SK-N-SH (cell line): ENCODE results near the gene ZC3H12C. TPM values are rescaled to one million over a fixed set of nuclear protein-coding genes. Genes with fewer than 3 reads are reported as not detected.

Experiments
- CTCF ChIA-PET: fragments of 300-600, 350-600 bp; formaldehyde crosslinking; extraction: SDS; loops from one replicate; lab custom pipeline; 2021; lab: Yijun Ruan, JAX
- POLR2A ChIA-PET: fragments of 350-600 bp; sonication (Branson Sonifier 250); formaldehyde crosslinking; extraction: SDS; loops from one replicate; lab custom pipeline; 2020; ENCODE audit warnings: antibody characterized with exemption, inconsistent platforms; lab: Yijun Ruan, JAX
- DNase-seq: peaks from one replicate; pipeline ENCODE4 v3.0.0; 2012
- H2AFZ ChIP-seq: fragments of 200-600 bp; sonication (generic); 2 replicates; pipeline ENCODE4 v1.8.1; 2016; ENCODE audit warnings: antibody characterized with exemption, mild to moderate bottlenecking, low read depth
- H3F3A ChIP-seq: fragments of 200-600 bp; sonication (generic); replicated peaks from 2 replicates; pipeline ENCODE3; 2016; ENCODE audit warnings: antibody characterized with exemption, mild to moderate bottlenecking; ENCODE audit not compliant: insufficient read depth
- H3K27ac ChIP-seq, 2 experiments: fragments of 200-500 bp in 1 of 2; fragments of 200-600 bp in 1 of 2; sonication (Bioruptor generic) in 1 of 2; sonication (generic), shearing (Covaris generic) in 1 of 2; 2 replicates each; pipeline versions ENCODE4 v1.5.1 to v1.6.1; 2014 to 2016; ENCODE audit warnings: low read depth in 2 of 2, inconsistent platforms in 1 of 2, low read length in 1 of 2, mild to moderate bottlenecking in 1 of 2, mixed read lengths in 1 of 2
- H3K27me3 ChIP-seq: fragments of 200-600 bp; sonication (generic), shearing (Covaris generic); 2 replicates; pipeline ENCODE4 v1.6.1; 2016; ENCODE audit warnings: mixed run types; ENCODE audit not compliant: insufficient read depth
- H3K36me3 ChIP-seq, 2 experiments: fragments of 200-500 bp in 1 of 2; fragments of 200-600 bp in 1 of 2; sonication (Bioruptor generic) in 1 of 2; sonication (generic) in 1 of 2; replicated peaks in 1 of 2; 2 replicates each; pipeline versions ENCODE3 to v1.5.1; 2014 to 2016; ENCODE audit warnings: low read length in 1 of 2, mild to moderate bottlenecking in 1 of 2; ENCODE audit not compliant: insufficient read depth in 2 of 2, control insufficient read depth in 1 of 2
- H3K4me1 ChIP-seq, 2 experiments: fragments of 200-500 bp in 1 of 2; fragments of 200-600 bp in 1 of 2; sonication (Bioruptor generic) in 1 of 2; sonication (generic), shearing (Covaris generic) in 1 of 2; 2 replicates each; pipeline versions ENCODE4 v1.5.1 to v1.6.1; 2014 to 2016; ENCODE audit warnings: low read depth in 1 of 2, low read length in 1 of 2, mixed run types in 1 of 2; ENCODE audit not compliant: insufficient read depth in 2 of 2, control insufficient read depth in 1 of 2
- H3K4me2 ChIP-seq: fragments of 200-600 bp; sonication (generic), shearing (Covaris generic); 2 replicates; pipeline ENCODE4 v1.6.1; 2017; ENCODE audit warnings: mixed run types
- H3K4me3 ChIP-seq, 2 experiments: fragments of 200-500 bp in 1 of 2; fragments of 200-600 bp in 1 of 2; sonication (Bioruptor generic) in 1 of 2; sonication (generic), shearing (Covaris generic) in 1 of 2; 2 replicates each; pipeline versions ENCODE4 v1.5.1 to v1.8.1; 2014 to 2016; ENCODE audit warnings: low read depth in 2 of 2, inconsistent platforms in 1 of 2, low read length in 1 of 2, mild to moderate bottlenecking in 1 of 2, mixed read lengths in 1 of 2, moderate library complexity in 1 of 2
- H3K79me2 ChIP-seq: fragments of 200-600 bp; sonication (generic); 2 replicates; pipeline ENCODE4 v1.8.1; 2017; ENCODE audit warnings: mild to moderate bottlenecking; ENCODE audit not compliant: insufficient read depth
- H3K9ac ChIP-seq: fragments of 200-600 bp; sonication (generic); 2 replicates; pipeline ENCODE4 v1.6.1; 2017; ENCODE audit warnings: mixed run types
- H3K9me2 ChIP-seq: fragments of 200-600 bp; sonication (generic); 2 replicates; pipeline ENCODE4 v1.6.1; 2017; ENCODE audit warnings: mixed run types
- H3K9me3 ChIP-seq: fragments of 200-600 bp; sonication (generic); 2 replicates; pipeline ENCODE4 v1.6.1; 2017; ENCODE audit warnings: mixed run types, mild to moderate bottlenecking, moderate library complexity
- H4K20me1 ChIP-seq: fragments of 200-600 bp; sonication (generic); 2 replicates; pipeline ENCODE4 v1.6.1; 2017; ENCODE audit warnings: mild to moderate bottlenecking, mixed run types; ENCODE audit not compliant: insufficient read depth
- CHD2 ChIP-seq: fragments of 150-350 bp; IDR thresholded peaks from 2 replicates; pipeline ENCODE4 v1.6.1; 2018; ENCODE audit warnings: low read length; ENCODE audit not compliant: partially characterized antibody
- FOSL2 ChIP-seq: IDR thresholded peaks from 2 replicates; pipeline ENCODE4 v1.4.0; 2012; ENCODE audit warnings: low read depth, mild to moderate bottlenecking, moderate library complexity, borderline replicate concordance
- FOXJ3 ChIP-seq: sonication (generic); formaldehyde crosslinking; IDR thresholded peaks from 2 replicates; pipeline ENCODE4 v1.5.1; 2020; ENCODE audit warnings: mild to moderate bottlenecking, missing genetic modification reagents
- GATA2 ChIP-seq: sonication (generic); formaldehyde crosslinking; IDR thresholded peaks from 2 replicates; pipeline ENCODE4 v1.5.0; 2020; ENCODE audit warnings: mild to moderate bottlenecking, missing genetic modification reagents
- NRF1 ChIP-seq: IDR thresholded peaks from 2 replicates; pipeline ENCODE4 v1.6.1; 2012; ENCODE audit warnings: low read depth, mild to moderate bottlenecking, low read length
- SIN3A ChIP-seq: IDR thresholded peaks from 2 replicates; pipeline ENCODE4 v1.6.1; 2012; ENCODE audit warnings: low read depth, mild to moderate bottlenecking, low read length, moderate library complexity, borderline replicate concordance
- SMC3 ChIP-seq: IDR thresholded peaks from 2 replicates; pipeline ENCODE4 v1.6.1; 2012; ENCODE audit warnings: low read depth, low read length, improper control_type of control experiment
- TCF12 ChIP-seq: IDR thresholded peaks from 2 replicates; pipeline ENCODE4 v1.4.0; 2012
- YY1 ChIP-seq: IDR thresholded peaks from 2 replicates; pipeline ENCODE4 v1.4.0; 2012; ENCODE audit warnings: low read depth, mild to moderate bottlenecking
- WGBS: methylation state at CpG from one replicate; pipeline ENCODE4 v1.1.6; 2017; ENCODE audit warnings: low lambda C conversion rate; 5-methylcytosine and 5-hydroxymethylcytosine counted together
- polyA plus RNA-seq, 3 experiments: library from polyadenylated mRNA; depleted of rRNA; stranded (reverse); fragments of >200 nt; gene quantifications; 2 replicates each; pipeline ENCODE4 v1.2.3, GENCODE V29; 2012
- TF ChIP-seq, protein P1 (sequence below): IDR thresholded peaks from 2 replicates; pipeline ENCODE4 v1.4.0; 2012; ENCODE audit warnings: low read depth, borderline replicate concordance
- TF ChIP-seq, protein P2 (sequence below): fragments of 200-600 bp; sonication (generic); IDR thresholded peaks from 2 replicates; pipeline ENCODE4 v1.6.1; 2017; ENCODE audit warnings: antibody characterized with exemption, mild to moderate bottlenecking, moderate library complexity
- TF ChIP-seq, protein P3 (sequence below): IDR thresholded peaks from 2 replicates; pipeline ENCODE4; 2012

Gene ZC3H12C
- polyA plus RNA-seq, 1 of the 3 experiments (the other 2 are of a cell fraction), result 2.8 TPM

DNA sequence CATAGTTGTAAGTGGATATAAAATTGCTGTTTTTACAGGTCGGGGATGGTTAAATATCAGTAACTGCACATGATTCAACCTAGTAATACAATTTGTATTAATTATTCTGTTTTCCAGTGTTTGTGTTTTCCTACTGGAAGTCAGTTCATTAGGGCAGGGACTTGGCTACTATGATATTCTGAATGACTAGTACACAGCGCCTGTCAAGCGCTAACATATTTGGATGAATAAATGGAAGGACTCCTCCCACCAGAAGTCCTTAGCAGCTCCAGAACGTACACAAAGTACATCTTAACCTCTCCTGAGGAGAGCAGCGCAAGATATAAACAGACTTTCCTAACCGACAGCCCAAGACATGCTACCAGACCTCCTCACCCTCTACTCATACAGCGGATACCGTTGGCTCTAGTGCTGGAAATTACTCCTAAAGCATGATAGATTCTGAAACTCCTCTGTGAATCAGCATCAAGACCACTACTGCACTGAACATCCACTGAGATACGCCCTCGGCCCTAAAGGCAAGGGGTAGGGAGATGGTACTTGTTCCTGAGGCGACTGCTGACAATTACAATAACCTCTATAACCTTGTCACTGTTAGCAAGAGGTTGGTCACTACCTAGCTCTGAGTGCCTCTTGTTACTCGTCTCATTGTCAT lies 124.2 kb downstream of the ZC3H12C start:
- Histone ChIP-seq H3K9me3 (no peaks in the 10 kb centered on the region), H3K4me1 (no peaks in the 10 kb centered on the region), H4K20me1 (no peaks in the 10 kb centered on the region), H3K27ac (no peak overlapping the region), H3K4me2 (no peak overlapping the region), H3K9ac (no peak overlapping the region), H2AFZ (no peak overlapping the region), H3K27me3 (no peaks in the 10 kb centered on the region), H3F3A (no peaks in the 10 kb centered on the region), H3K4me3 (no peak overlapping the region), H3K9me2 (no peaks in the 10 kb centered on the region), H3K79me2 (no peaks in the 10 kb centered on the region), H3K36me3 (peaks cover 0 to 14% of the 10 kb centered on the region in 2 experiments)
- DNase-seq, result no peak
- no peak for TF ChIP-seq SIN3A
- TF ChIP-seq NRF1, result no peak
- no peak for TF ChIP-seq FOSL2
- POLR2A ChIA-PET, result no interaction called here
- WGBS, result 95% methylated on average over 12 of the region's 12 CpGs
- CTCF ChIA-PET, result interaction anchor here (1.9 kb wide), 1 partner anchor 160 kb away, joined by 6 read pairs; no protein-coding TSS in a partner anchor

DNA sequence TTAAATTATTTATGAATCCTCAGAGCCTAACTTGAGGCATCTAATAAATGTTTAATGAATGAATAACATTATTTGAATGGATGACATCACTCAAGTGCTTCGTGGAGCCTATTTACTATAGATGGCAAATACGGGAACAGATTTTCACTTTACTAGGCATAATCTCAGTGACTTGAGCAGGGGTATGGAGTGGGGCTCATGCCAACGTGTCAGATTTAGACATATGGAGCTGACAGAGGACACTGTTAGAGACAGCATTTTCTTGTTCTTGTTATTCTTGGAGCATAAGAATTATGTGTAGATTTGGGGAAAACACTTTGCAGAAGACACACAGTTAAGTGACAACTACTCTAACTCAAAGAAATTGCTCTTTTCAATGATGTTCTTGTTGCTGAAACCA lies 124.7 kb downstream of the ZC3H12C start:
- Histone ChIP-seq H3K79me2 (no peaks in the 10 kb centered on the region), H3K36me3 (peaks cover 0 to 14% of the 10 kb centered on the region in 2 experiments), H3K27me3 (no peaks in the 10 kb centered on the region), H3K9ac (no peak overlapping the region), H3K4me2 (no peak overlapping the region), H3K9me3 (no peaks in the 10 kb centered on the region), H2AFZ (no peak overlapping the region), H3K4me3 (no peak overlapping the region), H3K9me2 (no peaks in the 10 kb centered on the region), H3K27ac (no peak overlapping the region), H4K20me1 (no peaks in the 10 kb centered on the region), H3K4me1 (no peaks in the 10 kb centered on the region), H3F3A (no peaks in the 10 kb centered on the region)
- ChIA-PET CTCF (no interaction called here), POLR2A (no interaction called here)
- WGBS, result 70% methylated on average over 3 of the region's 3 CpGs
- DNase-seq, result no peak
- TF ChIP-seq, protein P1, sequence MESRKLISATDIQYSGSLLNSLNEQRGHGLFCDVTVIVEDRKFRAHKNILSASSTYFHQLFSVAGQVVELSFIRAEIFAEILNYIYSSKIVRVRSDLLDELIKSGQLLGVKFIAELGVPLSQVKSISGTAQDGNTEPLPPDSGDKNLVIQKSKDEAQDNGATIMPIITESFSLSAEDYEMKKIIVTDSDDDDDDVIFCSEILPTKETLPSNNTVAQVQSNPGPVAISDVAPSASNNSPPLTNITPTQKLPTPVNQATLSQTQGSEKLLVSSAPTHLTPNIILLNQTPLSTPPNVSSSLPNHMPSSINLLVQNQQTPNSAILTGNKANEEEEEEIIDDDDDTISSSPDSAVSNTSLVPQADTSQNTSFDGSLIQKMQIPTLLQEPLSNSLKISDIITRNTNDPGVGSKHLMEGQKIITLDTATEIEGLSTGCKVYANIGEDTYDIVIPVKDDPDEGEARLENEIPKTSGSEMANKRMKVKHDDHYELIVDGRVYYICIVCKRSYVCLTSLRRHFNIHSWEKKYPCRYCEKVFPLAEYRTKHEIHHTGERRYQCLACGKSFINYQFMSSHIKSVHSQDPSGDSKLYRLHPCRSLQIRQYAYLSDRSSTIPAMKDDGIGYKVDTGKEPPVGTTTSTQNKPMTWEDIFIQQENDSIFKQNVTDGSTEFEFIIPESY, result no peak
- TF ChIP-seq CHD2, result no peak

DNA sequence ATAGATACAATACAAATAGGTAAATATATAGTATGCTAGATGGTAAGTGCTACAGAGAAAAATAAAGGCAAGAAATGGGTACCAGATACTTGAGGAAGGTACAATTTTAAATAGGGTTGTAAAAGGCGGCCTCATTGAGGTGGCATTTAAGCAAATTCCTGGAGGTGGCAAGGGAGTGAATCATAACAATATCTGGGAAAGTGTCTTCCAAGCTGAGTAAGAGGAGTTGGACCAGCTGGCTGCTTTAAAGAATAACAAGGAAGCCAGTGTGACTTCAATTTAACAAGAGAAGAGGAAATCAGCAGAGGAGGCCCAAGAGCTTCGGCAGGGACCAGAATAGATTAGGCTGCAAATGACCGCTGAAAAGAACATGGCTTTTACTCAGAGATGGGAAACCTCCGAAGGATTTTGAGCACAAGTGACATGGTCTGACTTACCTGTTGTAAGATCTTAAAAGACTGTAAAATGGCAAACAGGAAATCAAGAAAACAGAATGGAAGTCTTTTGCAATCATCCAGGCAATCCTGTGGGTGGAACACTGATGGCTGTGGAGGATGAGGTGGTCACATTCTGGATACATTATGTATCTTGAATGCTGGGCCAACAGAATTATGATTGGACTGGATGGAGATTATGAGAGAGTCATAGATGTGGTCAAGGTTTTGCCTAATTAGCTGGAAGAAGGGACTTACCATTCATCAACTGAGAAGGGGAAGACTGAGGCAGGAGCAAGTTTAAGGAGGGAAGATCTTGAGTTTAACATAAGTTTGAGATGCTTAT lies 126.0 kb downstream of the ZC3H12C start:
- Histone ChIP-seq H3K79me2 (no peaks in the 10 kb centered on the region), H3K4me3 (no peak overlapping the region), H3K27ac (no peak overlapping the region), H3K9me3 (no peaks in the 10 kb centered on the region), H3K4me1 (no peaks in the 10 kb centered on the region), H4K20me1 (no peaks in the 10 kb centered on the region), H3K36me3 (peaks cover 0 to 17% of the 10 kb centered on the region in 2 experiments), H2AFZ (no peak overlapping the region), H3K9me2 (no peaks in the 10 kb centered on the region), H3K9ac (no peak overlapping the region), H3K4me2 (no peak overlapping the region), H3K27me3 (no peaks in the 10 kb centered on the region), H3F3A (no peaks in the 10 kb centered on the region)
- 96% methylated on average over 4 of the region's 4 CpGs for WGBS
- ChIA-PET POLR2A (no interaction called here), CTCF (interaction anchor here (1.3 kb wide), 1 partner anchor 18 kb away, joined by 3 read pairs; no protein-coding TSS in a partner anchor)
- DNase-seq, result no peak
- TF ChIP-seq NRF1, result no peak
- TF ChIP-seq, protein P2, sequence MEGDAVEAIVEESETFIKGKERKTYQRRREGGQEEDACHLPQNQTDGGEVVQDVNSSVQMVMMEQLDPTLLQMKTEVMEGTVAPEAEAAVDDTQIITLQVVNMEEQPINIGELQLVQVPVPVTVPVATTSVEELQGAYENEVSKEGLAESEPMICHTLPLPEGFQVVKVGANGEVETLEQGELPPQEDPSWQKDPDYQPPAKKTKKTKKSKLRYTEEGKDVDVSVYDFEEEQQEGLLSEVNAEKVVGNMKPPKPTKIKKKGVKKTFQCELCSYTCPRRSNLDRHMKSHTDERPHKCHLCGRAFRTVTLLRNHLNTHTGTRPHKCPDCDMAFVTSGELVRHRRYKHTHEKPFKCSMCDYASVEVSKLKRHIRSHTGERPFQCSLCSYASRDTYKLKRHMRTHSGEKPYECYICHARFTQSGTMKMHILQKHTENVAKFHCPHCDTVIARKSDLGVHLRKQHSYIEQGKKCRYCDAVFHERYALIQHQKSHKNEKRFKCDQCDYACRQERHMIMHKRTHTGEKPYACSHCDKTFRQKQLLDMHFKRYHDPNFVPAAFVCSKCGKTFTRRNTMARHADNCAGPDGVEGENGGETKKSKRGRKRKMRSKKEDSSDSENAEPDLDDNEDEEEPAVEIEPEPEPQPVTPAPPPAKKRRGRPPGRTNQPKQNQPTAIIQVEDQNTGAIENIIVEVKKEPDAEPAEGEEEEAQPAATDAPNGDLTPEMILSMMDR, result no peak
- no peak for TF ChIP-seq YY1
- TF ChIP-seq SMC3, result no peak
- TF ChIP-seq TCF12, result no peak
- TF ChIP-seq GATA2, result no peak
- TF ChIP-seq FOXJ3 (CRISPR knock-in tag), result no peak
- TF ChIP-seq, protein P3, sequence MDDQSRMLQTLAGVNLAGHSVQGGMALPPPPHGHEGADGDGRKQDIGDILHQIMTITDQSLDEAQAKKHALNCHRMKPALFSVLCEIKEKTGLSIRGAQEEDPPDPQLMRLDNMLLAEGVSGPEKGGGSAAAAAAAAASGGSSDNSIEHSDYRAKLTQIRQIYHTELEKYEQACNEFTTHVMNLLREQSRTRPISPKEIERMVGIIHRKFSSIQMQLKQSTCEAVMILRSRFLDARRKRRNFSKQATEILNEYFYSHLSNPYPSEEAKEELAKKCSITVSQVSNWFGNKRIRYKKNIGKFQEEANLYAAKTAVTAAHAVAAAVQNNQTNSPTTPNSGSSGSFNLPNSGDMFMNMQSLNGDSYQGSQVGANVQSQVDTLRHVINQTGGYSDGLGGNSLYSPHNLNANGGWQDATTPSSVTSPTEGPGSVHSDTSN, result no peak
